Stimulated activated effector memory CD8-positive, alpha-beta T cell treated with anti-CD3 and anti-CD28 coated beads, Interleukin-12 subunit alpha, Interleukin-12 subunit beta, amount 100 ng/mL, for 72 hours (primary cell): ENCODE data around the gene ENG.

Source experiments
- ATAC-seq: fragments of 150-1000 bp; cut with Tn5 transposase; 2 replicates; pipeline ENCODE4 v1.10.0; 2021
- DNase-seq, 2 donors: peaks; one replicate each; pipeline ENCODE4 v3.0.0; 2021 to 2022; ENCODE audit warnings: low spot score in 2 of 2
- H3K27ac Mint-ChIP-seq: one replicate; pipeline ENCODE4 v1.8.0; 2022; ENCODE audit warnings: mild to moderate bottlenecking, mixed read lengths
- H3K36me3 Mint-ChIP-seq: one replicate; pipeline ENCODE4 v1.8.0; 2022; ENCODE audit warnings: mild to moderate bottlenecking, mixed read lengths
- H3K4me1 Mint-ChIP-seq: one replicate; pipeline ENCODE4 v1.8.0; 2022; ENCODE audit warnings: mixed read lengths
- H3K4me3 Mint-ChIP-seq: one replicate; pipeline ENCODE4 v1.8.0; 2022; ENCODE audit warnings: mild to moderate bottlenecking, mixed read lengths
- H3K9me3 Mint-ChIP-seq: one replicate; pipeline ENCODE4 v1.8.0; 2022; ENCODE audit warnings: mixed read lengths

Gene ENG

GRCh38 chr9:127818574-127818973 lies 35.9 kb downstream of the ENG start:
- H3K4me3 Mint-ChIP-seq = no peak overlapping the region
- H3K4me1 Mint-ChIP-seq = peaks cover 6% of the 10 kb centered on the region
- H3K9me3 Mint-ChIP-seq = no peaks in the 10 kb centered on the region
- peak overlapping the region; percentile 88 for H3K27ac Mint-ChIP-seq
- peaks cover 55% of the 10 kb centered on the region for H3K36me3 Mint-ChIP-seq
- ATAC-seq (no peak), DNase-seq (no peak)

GRCh38 chr9:127817881-127818434 lies 36.5 kb downstream of the ENG start:
- DNase-seq (no peak), ATAC-seq (no peak)

GRCh38 chr9:127816728-127817127 lies 37.7 kb downstream of the ENG start:
- Mint-ChIP-seq H3K4me1 (peaks cover 6% of the 10 kb centered on the region), H3K27ac (peak overlapping the region; percentile 88), H3K4me3 (no peak overlapping the region), H3K9me3 (no peaks in the 10 kb centered on the region), H3K36me3 (peaks cover 73% of the 10 kb centered on the region)
- DNase-seq (no peak), ATAC-seq (no peak)

More at GRCh38 chr9:127817881-127818434, 36.5 kb downstream of the ENG start:
- no peak overlapping the region for H3K4me3 Mint-ChIP-seq
- peaks cover 6% of the 10 kb centered on the region for H3K4me1 Mint-ChIP-seq
- no peaks in the 10 kb centered on the region for H3K9me3 Mint-ChIP-seq
- peak overlapping the region; percentile 88 for H3K27ac Mint-ChIP-seq
- peaks cover 61% of the 10 kb centered on the region for H3K36me3 Mint-ChIP-seq

GRCh38 chr9:127816362-127816725 lies 38.1 kb downstream of the ENG start:
- no peak for DNase-seq
- no peak overlapping the region for H3K4me3 Mint-ChIP-seq
- peak overlapping the region; percentile 88 for H3K27ac Mint-ChIP-seq
- ATAC-seq = no peak
- H3K9me3 Mint-ChIP-seq = no peaks in the 10 kb centered on the region
- H3K4me1 Mint-ChIP-seq = peaks cover 6% of the 10 kb centered on the region
- H3K36me3 Mint-ChIP-seq = peaks cover 77% of the 10 kb centered on the region

GRCh38 chr9:127815512-127816361 lies 38.7 kb downstream of the ENG start:
- Mint-ChIP-seq H3K4me3 (no peak overlapping the region), H3K36me3 (peaks cover 83% of the 10 kb centered on the region), H3K27ac (no peak overlapping the region), H3K9me3 (no peaks in the 10 kb centered on the region), H3K4me1 (peaks cover 6% of the 10 kb centered on the region)
- DNase-seq = no peak
- no peak for ATAC-seq

- Mint-ChIP-seq H3K4me3 (no peak overlapping the region), H3K36me3 (peaks cover 84% of the 10 kb centered on the region), H3K27ac (peak overlapping the region; percentile 75), H3K9me3 (no peaks in the 10 kb centered on the region), H3K4me1 (peaks cover 6% of the 10 kb centered on the region)
- ATAC-seq = no peak
- DNase-seq = no peak
Measured at GRCh38 chr9:127814619-127815511, 39.6 kb downstream of the ENG start.

GRCh38 chr9:127813686-127814226 lies 40.7 kb downstream of the ENG start:
- H3K4me3 Mint-ChIP-seq = no peak overlapping the region

GRCh38 chr9:127812936-127813675 lies 41.4 kb downstream of the ENG start:
- DNase-seq (no peak), ATAC-seq (no peak)
- Mint-ChIP-seq H3K36me3 (peaks cover 86% of the 10 kb centered on the region), H3K4me1 (peaks cover 7% of the 10 kb centered on the region), H3K4me3 (no peak overlapping the region), H3K9me3 (no peaks in the 10 kb centered on the region), H3K27ac (peak overlapping the region; percentile 75)

More at GRCh38 chr9:127813686-127814226, 40.7 kb downstream of the ENG start:
- peak overlapping the region; percentile 75 for H3K27ac Mint-ChIP-seq
- H3K4me1 Mint-ChIP-seq = peaks cover 6% of the 10 kb centered on the region
- H3K9me3 Mint-ChIP-seq = no peaks in the 10 kb centered on the region
- no peak for DNase-seq
- peaks cover 86% of the 10 kb centered on the region for H3K36me3 Mint-ChIP-seq
- no peak for ATAC-seq

- no peak overlapping the region for H3K4me3 Mint-ChIP-seq
- no peaks in the 10 kb centered on the region for H3K9me3 Mint-ChIP-seq
- DNase-seq = no peak
- H3K27ac Mint-ChIP-seq = no peak overlapping the region
- peaks cover 13% of the 10 kb centered on the region for H3K4me1 Mint-ChIP-seq
- no peak for ATAC-seq
- H3K36me3 Mint-ChIP-seq = peaks cover 86% of the 10 kb centered on the region
Measured at GRCh38 chr9:127812011-127812410, 42.4 kb downstream of the ENG start.

- Mint-ChIP-seq H3K4me3 (no peak overlapping the region), H3K4me1 (peaks cover 19% of the 10 kb centered on the region), H3K9me3 (no peaks in the 10 kb centered on the region), H3K27ac (no peak overlapping the region), H3K36me3 (peaks cover 92% of the 10 kb centered on the region)
- ATAC-seq (no peak), DNase-seq (no peak)
Measured at GRCh38 chr9:127810378-127811187, 43.9 kb downstream of the ENG start.

- no peak for DNase-seq
- H3K4me1 Mint-ChIP-seq = peaks cover 19% of the 10 kb centered on the region
- no peak for ATAC-seq
- H3K9me3 Mint-ChIP-seq = no peaks in the 10 kb centered on the region
- no peak overlapping the region for H3K27ac Mint-ChIP-seq
- H3K36me3 Mint-ChIP-seq = peaks cover 94% of the 10 kb centered on the region
- no peak overlapping the region for H3K4me3 Mint-ChIP-seq
Measured at GRCh38 chr9:127809540-127810377, 44.7 kb downstream of the ENG start.

GRCh38 chr9:127809002-127809539 lies 45.4 kb downstream of the ENG start:
- Mint-ChIP-seq H3K4me1 (peaks cover 22% of the 10 kb centered on the region), H3K27ac (no peak overlapping the region), H3K4me3 (no peak overlapping the region), H3K36me3 (peaks cover 94% of the 10 kb centered on the region), H3K9me3 (no peaks in the 10 kb centered on the region)
- DNase-seq (no peak), ATAC-seq (peak; percentile 61)

- ATAC-seq (no peak), DNase-seq (no peak)
- H3K4me3 Mint-ChIP-seq = no peak overlapping the region
- H3K9me3 Mint-ChIP-seq = no peaks in the 10 kb centered on the region
- peaks cover 94% of the 10 kb centered on the region for H3K36me3 Mint-ChIP-seq
- H3K27ac Mint-ChIP-seq = peak overlapping the region; percentile 50
- peaks cover 28% of the 10 kb centered on the region for H3K4me1 Mint-ChIP-seq
Measured at GRCh38 chr9:127808347-127809001, 46.0 kb downstream of the ENG start.
